ENCODE measurements around the gene MAP3K4.

DNA sequence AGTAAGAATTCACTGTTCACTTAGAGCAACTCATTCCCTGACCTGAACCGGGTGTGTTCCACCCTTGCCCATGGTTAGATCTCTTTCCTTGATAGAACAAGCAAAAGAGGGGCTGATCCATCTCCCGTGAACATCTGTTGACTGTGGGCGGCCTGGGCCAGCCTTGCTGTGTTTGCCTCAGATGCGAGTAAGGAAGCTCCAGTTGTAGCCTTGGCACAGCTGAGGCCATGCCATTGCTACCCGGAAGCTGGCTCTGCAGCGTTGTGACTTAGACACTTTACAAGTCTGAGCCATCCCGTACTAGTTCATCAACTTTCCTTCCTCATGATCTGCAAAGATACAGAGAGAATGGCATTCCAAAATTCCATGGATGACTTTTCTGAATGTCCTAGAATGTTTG lies 139.0 kb downstream of the MAP3K4 start:
- TF ChIP-seq, protein P1, sequence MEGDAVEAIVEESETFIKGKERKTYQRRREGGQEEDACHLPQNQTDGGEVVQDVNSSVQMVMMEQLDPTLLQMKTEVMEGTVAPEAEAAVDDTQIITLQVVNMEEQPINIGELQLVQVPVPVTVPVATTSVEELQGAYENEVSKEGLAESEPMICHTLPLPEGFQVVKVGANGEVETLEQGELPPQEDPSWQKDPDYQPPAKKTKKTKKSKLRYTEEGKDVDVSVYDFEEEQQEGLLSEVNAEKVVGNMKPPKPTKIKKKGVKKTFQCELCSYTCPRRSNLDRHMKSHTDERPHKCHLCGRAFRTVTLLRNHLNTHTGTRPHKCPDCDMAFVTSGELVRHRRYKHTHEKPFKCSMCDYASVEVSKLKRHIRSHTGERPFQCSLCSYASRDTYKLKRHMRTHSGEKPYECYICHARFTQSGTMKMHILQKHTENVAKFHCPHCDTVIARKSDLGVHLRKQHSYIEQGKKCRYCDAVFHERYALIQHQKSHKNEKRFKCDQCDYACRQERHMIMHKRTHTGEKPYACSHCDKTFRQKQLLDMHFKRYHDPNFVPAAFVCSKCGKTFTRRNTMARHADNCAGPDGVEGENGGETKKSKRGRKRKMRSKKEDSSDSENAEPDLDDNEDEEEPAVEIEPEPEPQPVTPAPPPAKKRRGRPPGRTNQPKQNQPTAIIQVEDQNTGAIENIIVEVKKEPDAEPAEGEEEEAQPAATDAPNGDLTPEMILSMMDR (IDR thresholded peaks at IDR 0.05): no peak
- TF ChIP-seq POLR2A (IDR thresholded peaks at IDR 0.05): no peak
